SK-N-SH treated with all-trans-retinoic acid at 6 μM for 48 hours (cell line): ENCODE data around the gene MRPL36.

Experiments used
- ATAC-seq: fragments of 200-7000 bp; cut with Tn5 transposase; 3 replicates; pipeline ENCODE4 v1.9.1; 2020; ENCODE audit warnings: mild to moderate bottlenecking, moderate library complexity
- ESRRG ChIP-seq: fragments of 250-450 bp; sonication (Bioruptor Pico); IDR thresholded peaks from 2 replicates; pipeline ENCODE4 v1.6.1; 2021; ENCODE audit warnings: mild to moderate bottlenecking
- OSR1 ChIP-seq: fragments of 250-450 bp; sonication (Bioruptor Pico); IDR thresholded peaks from 2 replicates; pipeline ENCODE4 v1.8.0; 2022; ENCODE audit warnings: moderate library complexity, mild to moderate bottlenecking, inconsistent platforms
- PPARA ChIP-seq: fragments of 250-450 bp; sonication (Bioruptor Pico); IDR thresholded peaks from 2 replicates; pipeline ENCODE4 v1.5.0; 2020; ENCODE audit warnings: mild to moderate bottlenecking, borderline replicate concordance
- RARB ChIP-seq: fragments of 250-450 bp; sonication (Bioruptor Pico); IDR thresholded peaks from 2 replicates; pipeline ENCODE4 v1.8.0; 2021; ENCODE audit warnings: mild to moderate bottlenecking, moderate library complexity
- SNAI2 ChIP-seq: fragments of 250-450 bp; sonication (Bioruptor Pico); IDR thresholded peaks from 2 replicates; pipeline ENCODE4 v1.5.0; 2020; ENCODE audit warnings: mild to moderate bottlenecking, moderate library complexity
- TCF4 ChIP-seq: fragments of 250-450 bp; sonication (Bioruptor Pico); IDR thresholded peaks from 2 replicates; pipeline ENCODE4 v1.8.0; 2021; ENCODE audit warnings: mild to moderate bottlenecking, moderate library complexity, borderline replicate concordance
- TOX ChIP-seq: fragments of 250-450 bp; sonication (Bioruptor Pico); IDR thresholded peaks from 2 replicates; pipeline ENCODE4 v1.8.0; 2021; ENCODE audit warnings: mild to moderate bottlenecking, moderate library complexity, borderline replicate concordance
- ZC3H10 ChIP-seq: fragments of 250-450 bp; sonication (Bioruptor Pico); IDR thresholded peaks from 2 replicates; pipeline ENCODE4 v1.5.1; 2021; ENCODE audit warnings: mild to moderate bottlenecking, moderate library complexity
- ZFP3 ChIP-seq: fragments of 250-450 bp; sonication (Bioruptor Pico); IDR thresholded peaks from 2 replicates; pipeline ENCODE4 v1.5.0; 2020; ENCODE audit warnings: mild to moderate bottlenecking, moderate library complexity
- ZNF565 ChIP-seq: fragments of 450-650 bp; formaldehyde crosslinking; conservative IDR thresholded peaks from 2 replicates; pipeline ENCODE4 v1.5.0; 2020; ENCODE audit warnings: low read depth, mild to moderate bottlenecking, moderate library complexity
- ZNF70 ChIP-seq: fragments of 450-650 bp; formaldehyde crosslinking; IDR thresholded peaks from 2 replicates; pipeline ENCODE4 v1.5.0; 2020; ENCODE audit warnings: mild to moderate bottlenecking, moderate library complexity
- TF ChIP-seq, protein P1 (sequence below): fragments of 250-450 bp; sonication (Bioruptor Pico); IDR thresholded peaks from 2 replicates; pipeline ENCODE4 v1.8.0; 2021; ENCODE audit warnings: low read depth, mild to moderate bottlenecking, moderate library complexity, borderline replicate concordance
- TF ChIP-seq, protein P2 (sequence below): fragments of 250-450 bp; sonication (Bioruptor Pico); IDR thresholded peaks from 2 replicates; pipeline ENCODE4 v1.5.1; 2021; ENCODE audit warnings: mild to moderate bottlenecking, moderate library complexity
- TF ChIP-seq, protein P3 (sequence below): fragments of 250-450 bp; sonication (Bioruptor Pico); IDR thresholded peaks from 2 replicates; pipeline ENCODE4 v1.8.0; 2020; ENCODE audit warnings: mild to moderate bottlenecking, moderate library complexity, borderline replicate concordance
- TF ChIP-seq, protein P4 (sequence below): fragments of 250-450 bp; sonication (Bioruptor Pico); IDR thresholded peaks from 2 replicates; pipeline ENCODE4 v1.5.0; 2020; ENCODE audit warnings: mild to moderate bottlenecking, moderate library complexity

The MRPL36 gene

DNA sequence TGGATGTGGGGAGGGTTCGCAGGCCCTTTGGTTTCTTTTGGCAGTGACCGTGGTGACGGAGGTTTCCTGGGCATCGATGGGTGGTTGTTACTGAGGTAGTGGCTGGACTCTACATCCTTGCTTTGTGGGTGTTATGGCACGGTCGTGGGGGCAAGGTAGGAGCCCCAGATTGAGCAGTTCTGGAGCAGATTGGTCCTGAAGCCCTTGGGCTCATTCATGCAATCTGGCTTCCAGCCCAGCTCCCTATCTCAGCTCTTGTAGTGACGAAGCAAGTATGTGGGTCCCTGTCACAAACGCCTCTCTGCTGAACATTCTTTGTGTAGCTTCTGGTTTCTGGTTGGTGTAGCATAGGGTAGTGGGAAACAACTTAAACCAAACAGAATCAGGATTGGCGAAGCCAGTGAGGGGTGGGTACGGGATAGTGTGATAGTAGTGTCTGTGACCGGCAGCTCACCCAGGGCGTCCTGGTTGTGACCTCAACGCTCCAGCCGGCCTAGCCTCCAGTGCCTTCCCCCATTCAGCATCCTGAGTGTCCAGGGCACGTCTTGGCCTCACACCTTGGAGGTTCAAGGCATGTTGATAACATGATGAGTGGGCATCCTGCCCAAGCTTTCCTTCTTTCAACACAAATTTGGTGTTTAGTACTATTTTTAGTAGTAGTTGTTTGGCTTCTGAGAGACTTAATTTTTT is 4.5 kb upstream of the MRPL36 start:
- TF ChIP-seq ESRRG = no peak
- TF ChIP-seq ZFP3 (CRISPR knock-in tag) = no peak
- no peak for TF ChIP-seq OSR1 (CRISPR knock-in tag)
- no peak for TF ChIP-seq TCF4 (CRISPR knock-in tag)
- TF ChIP-seq, protein P1, sequence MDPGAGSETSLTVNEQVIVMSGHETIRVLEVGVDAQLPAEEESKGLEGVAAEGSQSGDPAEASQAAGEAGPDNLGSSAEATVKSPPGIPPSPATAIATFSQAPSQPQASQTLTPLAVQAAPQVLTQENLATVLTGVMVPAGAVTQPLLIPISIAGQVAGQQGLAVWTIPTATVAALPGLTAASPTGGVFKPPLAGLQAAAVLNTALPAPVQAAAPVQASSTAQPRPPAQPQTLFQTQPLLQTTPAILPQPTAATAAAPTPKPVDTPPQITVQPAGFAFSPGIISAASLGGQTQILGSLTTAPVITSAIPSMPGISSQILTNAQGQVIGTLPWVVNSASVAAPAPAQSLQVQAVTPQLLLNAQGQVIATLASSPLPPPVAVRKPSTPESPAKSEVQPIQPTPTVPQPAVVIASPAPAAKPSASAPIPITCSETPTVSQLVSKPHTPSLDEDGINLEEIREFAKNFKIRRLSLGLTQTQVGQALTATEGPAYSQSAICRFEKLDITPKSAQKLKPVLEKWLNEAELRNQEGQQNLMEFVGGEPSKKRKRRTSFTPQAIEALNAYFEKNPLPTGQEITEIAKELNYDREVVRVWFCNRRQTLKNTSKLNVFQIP (CRISPR knock-in tag) = no peak
- TF ChIP-seq, protein P2, sequence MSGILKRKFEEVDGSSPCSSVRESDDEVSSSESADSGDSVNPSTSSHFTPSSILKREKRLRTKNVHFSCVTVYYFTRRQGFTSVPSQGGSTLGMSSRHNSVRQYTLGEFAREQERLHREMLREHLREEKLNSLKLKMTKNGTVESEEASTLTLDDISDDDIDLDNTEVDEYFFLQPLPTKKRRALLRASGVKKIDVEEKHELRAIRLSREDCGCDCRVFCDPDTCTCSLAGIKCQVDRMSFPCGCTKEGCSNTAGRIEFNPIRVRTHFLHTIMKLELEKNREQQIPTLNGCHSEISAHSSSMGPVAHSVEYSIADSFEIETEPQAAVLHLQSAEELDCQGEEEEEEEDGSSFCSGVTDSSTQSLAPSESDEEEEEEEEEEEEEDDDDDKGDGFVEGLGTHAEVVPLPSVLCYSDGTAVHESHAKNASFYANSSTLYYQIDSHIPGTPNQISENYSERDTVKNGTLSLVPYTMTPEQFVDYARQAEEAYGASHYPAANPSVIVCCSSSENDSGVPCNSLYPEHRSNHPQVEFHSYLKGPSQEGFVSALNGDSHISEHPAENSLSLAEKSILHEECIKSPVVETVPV (CRISPR knock-in tag) = no peak
- no peak for ATAC-seq

DNA sequence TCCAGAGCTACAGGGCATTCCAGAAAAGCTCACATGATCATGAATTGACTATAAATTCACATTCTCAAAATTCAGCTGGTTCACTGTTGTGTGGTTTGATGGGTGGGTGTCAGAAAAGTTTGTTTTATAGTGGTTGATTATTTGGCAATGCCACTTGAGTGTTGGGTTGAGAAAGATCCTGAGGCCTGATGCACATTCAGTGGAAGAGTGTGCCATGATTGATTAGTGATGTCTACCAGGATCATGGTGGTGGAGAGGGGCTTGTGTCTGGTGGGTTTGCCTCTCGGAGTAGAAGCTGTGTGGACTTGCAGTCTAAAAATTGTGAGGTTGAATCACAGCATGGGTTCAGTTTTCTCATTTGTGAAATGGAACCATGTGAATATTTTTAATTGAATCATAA is 3.6 kb upstream of the MRPL36 start:
- no peak for ATAC-seq
- TF ChIP-seq ZNF565 (CRISPR knock-in tag) (no peak), SNAI2 (CRISPR knock-in tag) (no peak), TOX (CRISPR knock-in tag) (no peak), ZNF70 (CRISPR knock-in tag) (no peak)
- TF ChIP-seq, protein P1 (CRISPR knock-in tag) = no peak
- TF ChIP-seq, protein P3, sequence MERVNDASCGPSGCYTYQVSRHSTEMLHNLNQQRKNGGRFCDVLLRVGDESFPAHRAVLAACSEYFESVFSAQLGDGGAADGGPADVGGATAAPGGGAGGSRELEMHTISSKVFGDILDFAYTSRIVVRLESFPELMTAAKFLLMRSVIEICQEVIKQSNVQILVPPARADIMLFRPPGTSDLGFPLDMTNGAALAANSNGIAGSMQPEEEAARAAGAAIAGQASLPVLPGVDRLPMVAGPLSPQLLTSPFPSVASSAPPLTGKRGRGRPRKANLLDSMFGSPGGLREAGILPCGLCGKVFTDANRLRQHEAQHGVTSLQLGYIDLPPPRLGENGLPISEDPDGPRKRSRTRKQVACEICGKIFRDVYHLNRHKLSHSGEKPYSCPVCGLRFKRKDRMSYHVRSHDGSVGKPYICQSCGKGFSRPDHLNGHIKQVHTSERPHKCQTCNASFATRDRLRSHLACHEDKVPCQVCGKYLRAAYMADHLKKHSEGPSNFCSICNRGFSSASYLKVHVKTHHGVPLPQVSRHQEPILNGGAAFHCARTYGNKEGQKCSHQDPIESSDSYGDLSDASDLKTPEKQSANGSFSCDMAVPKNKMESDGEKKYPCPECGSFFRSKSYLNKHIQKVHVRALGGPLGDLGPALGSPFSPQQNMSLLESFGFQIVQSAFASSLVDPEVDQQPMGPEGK (CRISPR knock-in tag) = no peak
- TF ChIP-seq, protein P4, sequence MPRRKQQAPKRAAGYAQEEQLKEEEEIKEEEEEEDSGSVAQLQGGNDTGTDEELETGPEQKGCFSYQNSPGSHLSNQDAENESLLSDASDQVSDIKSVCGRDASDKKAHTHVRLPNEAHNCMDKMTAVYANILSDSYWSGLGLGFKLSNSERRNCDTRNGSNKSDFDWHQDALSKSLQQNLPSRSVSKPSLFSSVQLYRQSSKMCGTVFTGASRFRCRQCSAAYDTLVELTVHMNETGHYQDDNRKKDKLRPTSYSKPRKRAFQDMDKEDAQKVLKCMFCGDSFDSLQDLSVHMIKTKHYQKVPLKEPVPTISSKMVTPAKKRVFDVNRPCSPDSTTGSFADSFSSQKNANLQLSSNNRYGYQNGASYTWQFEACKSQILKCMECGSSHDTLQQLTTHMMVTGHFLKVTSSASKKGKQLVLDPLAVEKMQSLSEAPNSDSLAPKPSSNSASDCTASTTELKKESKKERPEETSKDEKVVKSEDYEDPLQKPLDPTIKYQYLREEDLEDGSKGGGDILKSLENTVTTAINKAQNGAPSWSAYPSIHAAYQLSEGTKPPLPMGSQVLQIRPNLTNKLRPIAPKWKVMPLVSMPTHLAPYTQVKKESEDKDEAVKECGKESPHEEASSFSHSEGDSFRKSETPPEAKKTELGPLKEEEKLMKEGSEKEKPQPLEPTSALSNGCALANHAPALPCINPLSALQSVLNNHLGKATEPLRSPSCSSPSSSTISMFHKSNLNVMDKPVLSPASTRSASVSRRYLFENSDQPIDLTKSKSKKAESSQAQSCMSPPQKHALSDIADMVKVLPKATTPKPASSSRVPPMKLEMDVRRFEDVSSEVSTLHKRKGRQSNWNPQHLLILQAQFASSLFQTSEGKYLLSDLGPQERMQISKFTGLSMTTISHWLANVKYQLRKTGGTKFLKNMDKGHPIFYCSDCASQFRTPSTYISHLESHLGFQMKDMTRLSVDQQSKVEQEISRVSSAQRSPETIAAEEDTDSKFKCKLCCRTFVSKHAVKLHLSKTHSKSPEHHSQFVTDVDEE = no peak

DNA sequence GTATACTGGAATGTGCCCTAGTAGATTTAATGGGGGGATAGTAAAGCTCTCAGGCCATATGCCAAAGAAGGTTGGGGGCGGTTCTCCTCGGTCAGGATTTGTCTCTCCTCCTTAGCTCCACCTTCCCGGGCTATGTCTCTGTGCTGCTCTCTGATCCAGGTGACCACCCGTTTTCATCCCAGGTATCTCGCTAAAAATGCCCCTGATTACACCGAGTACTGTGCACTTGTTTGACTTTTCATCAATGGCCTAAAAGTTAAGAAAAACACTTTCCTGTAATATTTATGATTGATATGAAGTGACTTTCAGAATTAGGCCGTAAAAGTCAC is 2.3 kb upstream of the MRPL36 start:
- ATAC-seq = no peak
- TF ChIP-seq, protein P1 (CRISPR knock-in tag) = no peak
- TF ChIP-seq, protein P4 = no peak
- TF ChIP-seq, protein P3 (CRISPR knock-in tag) = no peak
- TF ChIP-seq, protein P2 (CRISPR knock-in tag) = no peak
- no peak for TF ChIP-seq PPARA
- TF ChIP-seq ZNF70 (CRISPR knock-in tag) = no peak
- TF ChIP-seq ZFP3 (CRISPR knock-in tag) = no peak
- TF ChIP-seq ZC3H10 = no peak
- TF ChIP-seq RARB = no peak
- TF ChIP-seq SNAI2 (CRISPR knock-in tag) = no peak
